NCI-H2196 treated with DMSO at 0.1 percent for 48 hours (cell line): Measurements from ENCODE around the gene PIH1D1.
A peak's percentile ranks its signal among the peaks of the same experiment; 100 is the strongest.

Experiments used
- DNase-seq: peaks from one replicate; lab custom pipeline; 2025; ENCODE audit not compliant: unreplicated experiment; lab: John Stamatoyannopoulos, UW

PIH1D1 gene

DNA sequence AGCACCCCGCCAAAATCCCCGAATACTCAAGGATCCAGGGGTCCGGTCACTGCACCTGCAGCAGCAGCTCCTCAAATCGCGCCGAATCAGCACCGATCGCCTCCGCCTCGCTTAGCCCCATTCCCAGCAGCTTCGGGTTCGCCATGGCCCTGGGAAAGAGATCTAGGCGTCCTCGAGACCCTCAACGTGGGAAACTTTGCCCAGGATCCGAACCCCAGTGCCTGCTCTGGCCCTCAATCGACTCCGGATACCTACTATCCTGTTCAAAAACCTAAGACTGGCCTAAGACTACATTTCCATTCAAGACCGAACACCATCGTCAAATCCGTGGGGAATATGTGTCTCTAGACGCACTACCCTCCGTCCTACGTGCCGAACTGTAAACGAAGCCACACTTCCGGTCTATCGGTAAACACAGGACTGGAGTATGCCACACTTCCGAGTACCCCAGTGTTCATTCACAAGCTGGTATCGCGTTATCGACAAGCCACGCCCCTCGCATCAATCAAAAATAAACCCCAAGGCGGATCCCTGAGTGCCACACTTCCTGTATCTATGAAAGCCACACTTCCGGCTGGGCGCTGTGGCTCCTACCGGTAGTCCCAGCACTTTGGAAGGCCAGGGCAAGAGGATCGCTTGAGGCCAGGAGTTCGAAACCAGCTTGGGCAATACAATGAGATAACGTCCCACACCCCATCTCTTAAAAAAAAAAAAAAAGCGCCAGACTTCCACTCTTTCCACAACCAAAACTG is at the start of gene PIH1D1:
TSS of gene PIH1D1 (minus strand) at position 385 of the 752 bp plus-strand sequence. CDS start at position 145, 240 bp downstream.
- DNase-seq = peak; percentile 99

DNA sequence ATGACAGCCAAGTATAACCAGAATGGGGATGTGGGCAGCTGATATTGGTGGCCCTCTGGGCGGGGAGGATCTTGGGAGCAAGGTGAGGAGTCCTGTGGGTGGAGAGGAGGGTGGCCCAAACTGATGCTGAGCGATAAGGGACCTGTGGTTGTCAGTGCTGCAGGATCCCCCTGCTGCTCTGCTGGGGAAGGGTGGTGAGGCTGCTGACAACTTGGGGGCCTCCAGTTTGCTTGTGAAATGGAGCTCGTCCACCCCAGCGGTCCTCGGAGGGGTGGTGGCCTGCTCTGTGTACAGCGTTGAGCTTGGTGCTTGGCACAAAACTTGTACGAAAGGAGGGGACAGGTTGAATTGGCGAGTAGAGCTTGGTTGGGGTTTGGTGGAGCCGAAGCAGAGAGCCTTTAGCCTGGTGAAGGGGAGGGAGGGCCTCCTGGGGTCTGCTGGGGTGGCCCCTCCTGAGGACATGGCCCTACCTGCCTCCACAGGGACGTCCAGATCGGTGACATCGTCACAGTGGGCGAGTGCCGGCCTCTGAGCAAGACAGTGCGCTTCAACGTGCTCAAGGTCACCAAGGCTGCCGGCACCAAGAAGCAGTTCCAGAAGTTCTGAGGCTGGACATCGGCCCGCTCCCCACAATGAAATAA is 47.5 kb upstream of the PIH1D1 start:
- no peak for DNase-seq

DNA sequence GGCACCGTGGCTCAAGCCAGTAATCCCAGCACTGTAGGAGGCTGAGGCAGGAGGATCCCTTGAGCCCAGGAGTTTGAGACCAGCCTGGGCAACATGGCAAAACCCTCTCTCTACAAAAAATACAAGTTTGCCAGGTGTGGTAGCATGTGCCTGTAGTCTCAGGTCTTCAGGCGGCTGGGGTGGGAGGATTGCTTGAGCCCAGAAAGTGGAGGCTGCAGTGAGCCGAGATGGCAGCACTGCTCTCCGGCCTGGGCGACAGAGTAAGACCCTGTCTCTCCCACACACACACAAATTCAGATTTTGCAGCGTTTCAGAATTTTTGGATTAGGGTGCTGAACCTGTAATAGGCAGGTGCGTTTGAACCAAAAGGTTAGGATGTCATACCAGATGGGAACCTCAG is 46.9 kb upstream of the PIH1D1 start:
- DNase-seq = no peak

DNA sequence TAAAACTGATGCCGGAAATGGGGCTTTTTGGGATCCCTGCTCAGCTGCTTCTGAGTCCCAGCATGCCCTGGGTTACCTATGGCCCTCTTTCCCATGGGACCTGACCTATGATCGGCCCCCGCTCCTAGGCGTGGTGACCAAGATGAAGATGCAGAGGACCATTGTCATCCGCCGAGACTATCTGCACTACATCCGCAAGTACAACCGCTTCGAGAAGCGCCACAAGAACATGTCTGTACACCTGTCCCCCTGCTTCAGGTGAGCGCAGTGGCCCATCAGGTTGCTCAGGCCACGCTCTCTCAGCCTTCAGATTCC is 46.1 kb upstream of the PIH1D1 start:
- DNase-seq = no peak

DNA sequence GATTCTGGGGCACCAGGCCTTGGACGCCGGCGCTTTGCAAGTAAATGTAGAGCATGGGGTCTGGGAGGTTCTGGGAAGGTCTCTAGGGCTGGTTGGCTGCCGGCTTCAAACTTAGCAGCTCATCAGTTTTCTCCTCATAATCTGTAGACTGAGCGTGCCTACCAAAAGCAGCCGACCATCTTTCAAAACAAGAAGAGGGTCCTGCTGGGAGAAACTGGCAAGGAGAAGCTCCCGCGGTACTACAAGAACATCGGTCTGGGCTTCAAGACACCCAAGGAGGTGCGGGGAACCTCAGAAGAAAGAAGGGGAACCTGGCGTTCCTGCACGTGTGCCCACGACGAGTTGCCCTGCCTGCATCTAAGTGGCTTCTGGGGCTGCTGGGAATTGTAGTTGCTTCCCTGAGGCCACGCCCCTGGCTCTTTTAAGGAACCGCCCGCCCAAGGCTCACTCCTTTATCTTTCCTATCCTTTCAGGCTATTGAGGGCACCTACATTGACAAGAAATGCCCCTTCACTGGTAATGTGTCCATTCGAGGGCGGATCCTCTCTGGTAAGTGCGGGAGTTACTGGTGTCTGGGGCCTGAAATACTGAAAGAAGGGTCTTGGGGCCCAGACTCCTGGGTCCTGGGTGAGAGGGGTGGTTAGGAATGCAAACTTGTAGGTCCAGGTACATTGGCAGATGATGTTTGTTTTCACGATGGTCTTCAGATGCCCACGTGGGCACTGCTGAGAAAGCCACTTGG is 45.6 kb upstream of the PIH1D1 start:
- DNase-seq = peak; percentile 47

DNA sequence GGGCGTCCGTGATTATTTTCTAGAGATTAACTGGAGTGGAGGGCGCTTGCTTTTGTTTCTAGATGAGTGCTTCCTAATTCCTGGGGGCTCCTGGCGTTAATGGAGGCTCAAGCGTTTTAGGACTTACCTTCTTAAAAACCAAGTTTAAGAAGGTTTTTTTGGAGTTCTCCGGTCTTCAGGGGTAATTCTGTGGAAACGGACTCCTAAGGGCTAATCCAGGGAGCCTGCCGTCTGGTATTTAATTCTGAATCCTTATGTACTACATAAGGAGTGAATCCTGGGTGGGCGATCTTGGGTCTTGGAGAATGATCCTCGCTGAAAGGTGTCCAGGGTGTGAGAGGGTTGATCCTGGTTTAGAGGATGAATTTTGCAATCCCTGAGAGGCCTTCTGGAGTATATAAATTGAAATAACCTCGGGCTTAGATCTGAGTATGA is 45.0 kb upstream of the PIH1D1 start:
- DNase-seq = no peak

DNA sequence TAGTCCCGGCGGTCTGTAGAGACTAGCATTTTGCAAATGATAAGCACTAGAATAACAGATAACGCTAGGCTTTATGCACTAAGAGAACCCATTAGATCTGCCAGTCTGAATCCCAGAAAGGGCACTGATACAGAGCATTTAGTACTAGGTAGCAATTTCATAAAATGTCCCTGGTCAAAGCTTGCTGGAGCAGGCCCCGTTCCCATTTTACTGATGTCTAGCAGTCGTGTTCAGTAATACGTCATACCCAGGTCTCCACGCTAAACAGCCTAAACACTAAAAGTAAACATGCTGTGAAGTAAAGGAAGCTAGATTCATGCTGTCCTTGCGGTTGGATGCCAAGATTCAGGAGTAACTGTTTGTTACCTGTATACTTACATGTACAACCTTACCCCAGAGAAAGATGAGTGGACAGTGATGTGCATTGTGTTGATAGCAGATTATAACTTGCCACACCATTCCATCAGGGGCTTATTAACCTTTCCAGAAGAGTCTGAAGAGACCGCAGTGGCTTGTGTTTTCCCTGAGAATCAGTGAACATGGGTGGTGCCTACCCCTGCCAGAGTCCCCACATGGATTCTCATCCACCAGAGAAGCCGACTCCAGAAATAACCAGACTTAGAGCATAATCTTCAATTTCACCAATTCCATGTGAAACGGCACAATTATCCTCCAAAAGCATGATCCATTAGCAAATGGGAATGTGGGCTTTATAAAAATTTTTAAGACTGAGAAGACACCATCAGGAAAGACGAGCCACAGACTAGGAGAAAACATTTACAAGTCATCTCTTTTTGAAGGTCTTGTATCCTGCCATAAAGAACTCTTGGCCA is 41.2 kb upstream of the PIH1D1 start:
- no peak for DNase-seq

DNA sequence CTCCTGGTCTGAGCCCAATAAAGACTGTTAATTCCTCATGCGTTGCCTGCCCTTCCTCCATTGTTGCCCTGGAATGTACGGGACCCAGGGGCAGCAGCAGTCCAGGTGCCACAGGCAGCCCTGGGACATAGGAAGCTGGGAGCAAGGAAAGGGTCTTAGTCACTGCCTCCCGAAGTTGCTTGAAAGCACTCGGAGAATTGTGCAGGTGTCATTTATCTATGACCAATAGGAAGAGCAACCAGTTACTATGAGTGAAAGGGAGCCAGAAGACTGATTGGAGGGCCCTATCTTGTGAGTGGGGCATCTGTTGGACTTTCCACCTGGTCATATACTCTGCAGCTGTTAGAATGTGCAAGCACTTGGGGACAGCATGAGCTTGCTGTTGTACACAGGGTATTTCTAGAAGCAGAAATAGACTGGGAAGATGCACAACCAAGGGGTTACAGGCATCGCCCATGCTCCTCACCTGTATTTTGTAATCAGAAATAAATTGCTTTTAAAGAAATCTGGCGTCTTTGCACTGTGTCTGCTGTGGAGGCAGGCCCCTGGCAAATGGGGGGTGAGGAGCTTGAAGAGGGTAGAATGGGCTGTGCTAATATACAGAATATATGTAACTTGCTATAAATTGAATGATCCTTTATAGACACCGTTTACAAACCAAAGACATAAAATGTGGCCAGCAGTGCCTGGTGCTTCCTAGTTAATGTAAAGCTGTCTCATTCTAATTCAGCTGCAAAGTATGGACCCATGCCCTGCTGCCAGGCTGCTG is 40.4 kb upstream of the PIH1D1 start:
- no peak for DNase-seq

DNA sequence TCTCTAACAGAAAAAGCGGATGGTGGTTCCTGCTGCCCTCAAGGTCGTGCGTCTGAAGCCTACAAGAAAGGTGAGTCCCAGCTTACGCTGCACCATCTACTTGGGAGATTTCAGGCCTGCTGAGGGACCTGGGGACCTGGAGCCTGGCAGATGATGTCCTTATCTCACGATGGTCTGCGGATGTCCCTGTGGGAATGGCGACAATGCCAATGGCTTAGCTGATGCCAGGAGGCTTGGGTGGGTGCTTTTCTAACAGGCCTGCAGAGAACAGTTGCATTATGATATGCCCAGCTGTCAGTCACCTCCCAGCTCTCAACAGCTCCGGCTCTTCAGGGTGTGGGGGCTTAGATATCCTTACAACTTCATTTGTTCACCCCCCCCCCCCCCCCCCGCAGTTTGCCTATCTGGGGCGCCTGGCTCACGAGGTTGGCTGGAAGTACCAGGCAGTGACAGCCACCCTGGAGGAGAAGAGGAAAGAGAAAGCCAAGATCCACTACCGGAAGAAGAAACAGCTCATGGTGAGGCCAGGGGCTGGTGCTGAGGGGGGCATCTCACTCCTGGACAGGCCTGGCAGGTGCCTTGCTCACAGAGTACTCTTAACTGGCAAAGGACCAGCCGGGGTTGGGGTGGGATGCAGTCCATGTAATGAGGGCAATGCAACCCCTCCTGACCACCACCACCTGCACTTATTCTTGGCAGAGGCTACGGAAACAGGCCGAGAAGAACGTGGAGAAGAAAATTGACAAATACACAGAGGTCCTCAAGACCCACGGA is 39.6 kb upstream of the PIH1D1 start:
- DNase-seq = no peak

DNA sequence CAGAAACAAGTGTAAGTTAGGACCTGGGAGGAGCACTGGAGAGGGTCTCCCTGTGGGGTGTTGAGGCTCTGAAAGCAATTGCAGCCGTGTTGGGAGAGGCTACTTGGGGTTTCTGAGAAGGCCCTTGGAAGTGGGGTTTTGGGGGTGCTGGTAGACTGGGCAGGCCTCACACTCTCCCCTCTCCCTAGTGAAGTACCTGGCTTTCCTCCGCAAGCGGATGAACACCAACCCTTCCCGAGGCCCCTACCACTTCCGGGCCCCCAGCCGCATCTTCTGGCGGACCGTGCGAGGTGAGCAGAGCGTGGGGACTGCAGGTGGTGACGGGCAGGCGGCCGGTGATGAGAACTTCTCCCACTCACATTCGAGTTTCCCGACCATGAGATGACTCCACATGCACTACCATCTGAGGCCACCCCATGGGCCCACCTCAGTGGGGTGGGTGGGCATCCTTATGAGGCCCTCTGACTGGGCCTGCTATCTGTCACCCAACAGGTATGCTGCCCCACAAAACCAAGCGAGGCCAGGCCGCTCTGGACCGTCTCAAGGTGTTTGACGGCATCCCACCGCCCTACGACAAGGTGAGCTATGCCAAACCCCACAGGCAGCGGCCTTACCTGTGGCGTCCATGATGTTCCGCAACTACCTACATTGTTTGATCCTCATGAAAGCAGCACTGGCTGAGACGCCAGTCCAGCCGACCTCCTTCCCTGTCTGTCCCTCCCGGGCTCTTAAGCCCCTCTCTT is 38.8 kb upstream of the PIH1D1 start:
- no peak for DNase-seq

DNA sequence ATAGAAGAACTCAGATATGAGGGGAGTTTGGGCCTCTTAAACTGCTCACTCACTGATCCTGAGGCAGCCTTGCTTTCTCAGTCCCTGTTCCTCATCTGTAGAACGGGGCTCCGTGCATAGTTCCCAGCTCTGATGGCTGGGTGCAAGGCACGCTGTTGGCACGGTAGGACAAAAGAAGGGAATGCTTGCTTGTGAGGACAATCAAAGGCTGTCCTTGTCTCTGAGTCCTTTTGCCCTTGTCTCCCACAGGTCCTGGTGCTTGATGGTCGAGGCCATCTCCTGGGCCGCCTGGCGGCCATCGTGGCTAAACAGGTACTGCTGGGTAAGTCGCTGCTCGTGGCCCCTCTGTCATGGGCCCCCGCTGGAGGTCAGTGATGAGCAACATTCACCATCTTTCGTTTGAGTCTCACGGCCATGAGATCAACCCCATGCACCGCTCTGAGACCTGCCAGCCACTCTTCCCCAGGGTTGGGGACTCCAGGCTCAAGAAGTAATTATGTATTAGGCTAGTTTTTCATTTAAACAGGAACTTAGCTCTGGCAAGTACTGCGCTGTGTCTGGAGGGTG is 38.1 kb upstream of the PIH1D1 start:
- no peak for DNase-seq

DNA sequence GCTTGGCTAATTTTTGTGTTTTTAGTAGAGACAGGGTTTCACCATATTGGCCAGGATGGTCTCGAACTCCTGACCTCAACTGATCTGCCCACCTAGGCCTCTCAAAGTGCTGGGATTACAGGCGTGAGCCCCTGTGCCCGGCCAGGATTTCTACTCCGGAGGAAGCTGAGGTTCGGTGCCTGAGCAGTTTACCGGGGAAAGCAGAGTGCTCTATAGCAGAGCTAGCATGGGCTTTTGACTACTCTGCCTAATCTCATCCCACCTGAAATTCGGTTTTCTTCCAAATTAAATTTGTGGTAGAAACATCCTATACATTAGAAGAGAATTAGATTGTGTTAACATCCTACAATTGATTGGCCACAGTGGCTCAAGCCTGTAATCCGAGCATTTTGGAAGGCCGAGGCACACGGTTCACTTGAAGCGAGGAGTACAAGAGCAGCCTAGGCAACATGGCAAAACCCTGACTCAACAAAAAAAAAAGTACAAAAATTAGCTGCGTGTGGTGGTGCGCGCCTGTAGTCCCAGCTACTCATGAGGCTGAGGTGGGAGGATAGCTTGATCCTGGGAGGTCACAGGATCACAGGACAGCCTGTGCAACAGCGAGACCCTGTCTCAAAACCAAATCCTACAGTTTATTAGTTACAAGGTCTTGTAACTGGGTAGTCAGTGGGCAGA is 37.4 kb upstream of the PIH1D1 start:
- no peak for DNase-seq

DNA sequence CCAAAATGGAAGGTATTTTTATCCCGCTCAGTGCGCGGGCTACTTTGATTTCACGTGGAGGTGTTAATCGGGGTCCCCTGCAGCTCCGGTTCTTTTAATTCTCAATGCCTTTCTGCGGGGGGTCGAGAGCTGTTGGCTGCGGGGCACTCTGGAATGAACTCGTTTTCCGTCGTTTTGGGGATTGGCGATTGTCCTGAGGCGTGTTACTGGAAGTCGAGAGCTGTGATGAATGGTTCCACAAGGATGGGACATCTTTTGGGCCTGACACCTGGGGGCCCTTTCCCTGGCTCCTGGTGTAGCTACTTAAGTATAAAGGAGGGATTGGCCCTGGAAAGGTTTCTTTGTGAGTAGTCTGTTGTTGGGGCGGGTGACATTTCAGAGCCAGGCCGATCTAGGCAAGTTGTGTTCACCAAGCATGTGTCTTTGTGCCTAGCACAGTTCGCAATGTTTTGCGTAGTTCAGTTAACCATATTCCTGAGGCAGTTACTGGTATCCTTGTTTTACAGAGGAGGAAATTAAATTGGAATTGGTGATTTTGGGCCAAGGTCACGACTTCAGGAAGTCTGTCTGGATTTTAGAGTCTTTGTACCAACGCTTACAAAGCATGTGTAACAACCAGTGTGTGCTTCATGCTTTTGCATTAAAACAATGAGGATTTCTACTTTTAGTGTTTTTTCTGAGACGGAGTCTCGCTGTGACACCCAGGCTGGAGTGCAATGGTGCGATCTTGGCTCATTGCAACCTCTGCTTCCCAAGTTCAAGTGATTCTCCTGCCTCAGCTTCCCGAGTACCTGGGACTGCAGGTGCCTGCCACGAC is 36.6 kb upstream of the PIH1D1 start:
- no peak for DNase-seq

DNA sequence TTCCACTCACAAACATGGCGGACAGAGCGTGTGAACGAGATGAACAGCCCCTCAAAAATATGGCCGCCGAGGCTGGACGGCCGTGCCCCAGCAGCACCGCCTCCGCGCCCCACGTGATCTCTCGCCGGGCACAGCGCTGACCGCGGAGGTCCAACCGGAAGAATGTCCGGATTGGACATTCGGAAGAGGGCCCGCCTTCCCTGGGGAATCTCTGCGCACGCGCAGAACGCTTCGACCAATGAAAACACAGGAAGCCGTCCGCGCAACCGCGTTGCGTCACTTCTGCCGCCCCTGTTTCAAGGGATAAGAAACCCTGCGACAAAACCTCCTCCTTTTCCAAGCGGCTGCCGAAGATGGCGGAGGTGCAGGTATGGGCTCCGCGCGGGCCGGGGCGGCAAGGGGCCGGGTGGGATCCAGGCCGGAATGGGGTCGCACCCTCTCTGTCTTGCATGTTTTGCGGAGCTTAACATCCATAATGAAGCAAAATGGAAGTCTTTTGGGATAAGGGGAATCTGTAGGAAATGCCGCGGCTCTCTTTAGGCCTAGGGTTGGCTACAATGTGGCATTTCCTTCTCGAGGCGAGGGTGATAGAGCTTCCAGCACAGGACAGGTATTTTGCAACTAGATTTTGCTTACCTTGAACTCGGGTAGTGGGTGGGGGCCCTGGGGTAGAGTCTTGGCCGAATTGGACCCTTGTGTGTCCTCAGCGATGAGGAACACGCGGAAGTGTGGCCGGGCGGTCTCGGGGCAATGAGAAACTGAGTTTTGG is 35.8 kb upstream of the PIH1D1 start, which contains the start of gene RPL13A:
TSS of gene RPL13A (plus strand) at position 332 of the 769 bp plus-strand sequence. CDS start at position 354, 22 bp downstream.
- DNase-seq = peak; percentile 97

DNA sequence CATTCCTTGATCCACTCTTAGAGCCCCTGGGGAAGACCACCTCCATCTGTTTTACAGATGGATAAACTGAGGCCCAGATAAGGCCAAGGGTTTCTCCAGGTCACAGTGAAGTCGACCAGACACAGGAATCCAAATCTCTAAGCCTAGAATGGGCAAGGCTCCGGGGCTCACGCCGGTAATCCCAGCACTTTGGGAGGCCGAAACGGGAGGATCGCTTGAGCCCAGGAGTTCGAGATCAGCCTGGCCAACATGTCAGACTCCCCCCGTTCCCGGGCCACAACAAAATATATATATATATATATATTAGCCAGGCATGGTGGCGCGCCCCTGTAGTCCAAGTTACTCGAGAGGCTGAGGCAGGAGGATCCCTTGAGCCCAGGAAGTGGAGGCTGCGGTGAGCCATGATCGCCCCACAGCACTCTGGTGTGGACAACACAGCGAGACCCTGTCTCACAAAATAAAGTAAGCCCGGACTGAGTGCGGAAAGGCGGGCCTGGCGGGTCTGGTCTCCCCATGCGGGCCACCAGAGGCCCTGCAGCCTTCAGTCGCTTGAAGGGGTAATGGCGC is 35.2 kb upstream of the PIH1D1 start:
- DNase-seq = no peak

DNA sequence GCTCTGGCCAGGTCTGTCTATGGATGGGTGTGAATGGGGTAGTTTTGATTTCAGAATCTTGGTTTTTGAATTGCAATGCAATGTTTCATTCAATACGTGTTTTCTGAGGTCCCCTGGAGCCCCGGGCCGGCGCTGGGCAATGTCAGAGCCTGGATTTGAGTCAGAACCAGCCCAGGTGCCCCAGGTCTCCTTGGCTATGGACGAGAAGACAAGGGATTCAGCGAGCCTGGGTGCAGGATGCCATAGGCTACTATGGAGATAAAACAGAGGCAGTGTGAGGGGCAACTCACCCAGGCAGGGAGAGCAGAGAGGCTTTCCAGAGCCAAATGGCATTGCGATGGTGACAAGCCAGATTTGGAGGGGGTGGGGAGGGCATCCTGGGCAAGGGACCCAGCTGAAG is 34.6 kb upstream of the PIH1D1 start:
- no peak for DNase-seq
